Endothelial cell of umbilical vein (primary cell): Measurements from ENCODE around the gene BMPR1A. TPM values are rescaled to one million over a fixed set of nuclear protein-coding genes. Genes with fewer than 3 reads are reported as not detected.

Experiments
- BruUV-seq: library from RNA; stranded (reverse); fragments of 400-500 nt; replicated peaks from 2 replicates; lab custom pipeline; 2021; lab: Mats Ljungman, UMichigan
- CTCF ChIA-PET: fragments of 300-600, 350-600 bp; sonication (Branson Sonifier 250); formaldehyde crosslinking; loops from one replicate; lab custom pipeline; 2021; ENCODE audit warnings: antibody characterized with exemption, inconsistent platforms; lab: Charles Lee
- POLR2A ChIA-PET: fragments of 300-600, 350-600 bp; sonication (Branson Sonifier 250); formaldehyde crosslinking; loops from one replicate; lab custom pipeline; 2021; ENCODE audit warnings: antibody characterized with exemption, inconsistent platforms; lab: Charles Lee
- DNase-seq: peaks from one replicate; pipeline ENCODE4 v3.0.0-alpha.2; 2011; ENCODE audit warnings: low read depth, low spot score
- FAIRE-seq: peaks from 2 replicates; lab custom pipeline; 2011; peaks lifted over from hg19 to GRCh38; lab: Jason Lieb, UNC
- H2AFZ ChIP-seq: 2 replicates; pipeline ENCODE4 v1.6.0; 2012; ENCODE audit warnings: low read depth, low read length, control low read depth, inconsistent platforms
- H3K27ac ChIP-seq: 2 replicates; pipeline ENCODE4 v1.5.1; 2011; ENCODE audit warnings: low read depth, mild to moderate bottlenecking, control low read depth, low read length, moderate library complexity; ENCODE audit not compliant: insufficient read depth
- H3K27me3 ChIP-seq, 2 experiments: 2 replicates each; pipeline versions ENCODE4 v1.6.0 to v1.6.1; 2011; ENCODE audit warnings: low read length in 2 of 2, mixed read lengths in 1 of 2; ENCODE audit not compliant: control insufficient read depth in 2 of 2, insufficient read depth in 2 of 2
- H3K36me3 ChIP-seq, 2 experiments: 2 replicates in 1 of 2; 3 replicates in 1 of 2; pipeline ENCODE4 v1.5.1; 2011; ENCODE audit warnings: low read length in 2 of 2, mild to moderate bottlenecking in 1 of 2, moderate library complexity in 1 of 2; ENCODE audit not compliant: control insufficient read depth in 2 of 2, insufficient read depth in 2 of 2; ENCODE audit errors: extremely low read depth in 1 of 2
- H3K4me1 ChIP-seq: 3 replicates; pipeline ENCODE4 v1.5.1; 2011; ENCODE audit warnings: mild to moderate bottlenecking, low read length; ENCODE audit not compliant: control insufficient read depth, insufficient read depth; ENCODE audit errors: extremely low read depth
- H3K4me2 ChIP-seq: 2 replicates; pipeline ENCODE4 v1.6.1; 2011; ENCODE audit warnings: low read length, control low read depth, mixed read lengths; ENCODE audit not compliant: insufficient read depth
- H3K4me3 ChIP-seq, 3 experiments: fragments of 200-600 bp in 1 of 3; sonication (generic), shearing (Covaris generic) in 1 of 3; replicated peaks in 1 of 3; 2 replicates each; pipeline ENCODE4 v1.5.1; 2011 to 2016; ENCODE audit warnings: control low read depth in 3 of 3, low read length in 3 of 3, mild to moderate bottlenecking in 2 of 3, inconsistent platforms in 1 of 3, low read depth in 1 of 3, moderate library complexity in 1 of 3; ENCODE audit not compliant: insufficient read depth in 1 of 3
- H3K79me2 ChIP-seq: 2 replicates; pipeline ENCODE4 v1.6.0; 2012; ENCODE audit warnings: low read length, inconsistent platforms; ENCODE audit not compliant: control insufficient read depth, insufficient read depth
- H3K9ac ChIP-seq: replicated peaks from 2 replicates; pipeline ENCODE3; 2011; ENCODE audit warnings: low read length, control low read depth; ENCODE audit not compliant: insufficient read depth; ENCODE audit errors: extremely low read depth
- H3K9me1 ChIP-seq: replicated peaks from 3 replicates; pipeline ENCODE4 v1.6.0; 2011; ENCODE audit warnings: mild to moderate bottlenecking, low read length; ENCODE audit not compliant: control insufficient read depth, insufficient read depth; ENCODE audit errors: extremely low read depth
- H3K9me3 ChIP-seq: replicated peaks from 2 replicates; pipeline ENCODE4 v1.5.1; 2012; ENCODE audit warnings: low read length, inconsistent platforms; ENCODE audit not compliant: control insufficient read depth, insufficient read depth
- H4K20me1 ChIP-seq: replicated peaks from 2 replicates; pipeline ENCODE3; 2011; ENCODE audit warnings: mild to moderate bottlenecking, low read length; ENCODE audit not compliant: control insufficient read depth, insufficient read depth; ENCODE audit errors: extremely low read depth
- CTCF ChIP-seq, 2 donors: IDR thresholded peaks; 1 replicate in 1 of 2; 2 replicates in 1 of 2; pipeline ENCODE4 v1.5.1; 2011; ENCODE audit warnings: low read length in 2 of 2, mild to moderate bottlenecking in 2 of 2, moderate library complexity in 2 of 2, control low read depth in 1 of 2, inconsistent platforms in 1 of 2, low read depth in 1 of 2; ENCODE audit not compliant: insufficient read depth in 1 of 2; ENCODE audit errors: extremely low read depth in 1 of 2
- EZH2 ChIP-seq: IDR thresholded peaks from 2 replicates; pipeline ENCODE4 v1.6.1; 2012; ENCODE audit warnings: borderline replicate concordance, low read depth, mild to moderate bottlenecking, moderate library complexity, low read length, inconsistent platforms; ENCODE audit not compliant: severe bottlenecking
- FOS ChIP-seq: IDR thresholded peaks from 2 replicates; pipeline ENCODE4 v1.6.1; 2011; ENCODE audit warnings: mild to moderate bottlenecking, low read length, moderate library complexity, borderline replicate concordance; ENCODE audit not compliant: insufficient read depth
- GATA2 ChIP-seq: IDR thresholded peaks from 2 replicates; pipeline ENCODE4 v1.7.0; 2011; ENCODE audit warnings: low read depth, mild to moderate bottlenecking, moderate library complexity, mixed read lengths, low read length; ENCODE audit not compliant: insufficient read length, insufficient read depth
- JUN ChIP-seq: IDR thresholded peaks from 2 replicates; pipeline ENCODE4 v1.6.1; 2011; ENCODE audit warnings: borderline replicate concordance, low read depth; ENCODE audit not compliant: insufficient read length, insufficient read depth
- MAX ChIP-seq: IDR thresholded peaks from 2 replicates; pipeline ENCODE4 v1.6.1; 2011; ENCODE audit not compliant: insufficient read depth, insufficient read length
- MYC ChIP-seq: IDR thresholded peaks from one replicate; pipeline ENCODE4 v1.6.1; 2011; ENCODE audit warnings: mild to moderate bottlenecking, low read depth, low read length
- POLR2A ChIP-seq: IDR thresholded peaks from 2 replicates; pipeline ENCODE4 v1.6.1; 2012; ENCODE audit warnings: low read depth, mild to moderate bottlenecking, control low read depth, low read length
- POLR2AphosphoS5 ChIP-seq: IDR thresholded peaks from 2 replicates; pipeline ENCODE4 v1.6.1; 2012; ENCODE audit warnings: low read depth, mild to moderate bottlenecking, control low read depth, low read length, moderate library complexity; ENCODE audit not compliant: insufficient read depth
- dilution Hi-C: fragments of 300-500 bp; cut with MboI; formaldehyde crosslinking; loops from one replicate; pipeline ENCODE4 v1.15.0; 2019; ENCODE audit warnings: low sequenced_read_pairs; ENCODE audit not compliant: extremely low pct_ligation_motif_present
- intact Hi-C: fragments of 100-400 bp; cut with micrococcal nuclease; formaldehyde crosslinking; loops from one replicate; pipeline ENCODE4 v1.10.0; 2022
- polyA plus RNA-seq, 4 experiments: library from polyadenylated mRNA; depleted of rRNA in 3 of 4; stranded (reverse) in 3 of 4; unstranded in 1 of 4; fragments of >200 nt; gene quantifications; 2 replicates each; pipeline versions ENCODE4 v1.2.1 to v1.2.3, GENCODE V29; 2011 to 2012; ENCODE audit warnings: missing spikeins in 1 of 4
- total RNA-seq: library from RNA; stranded (reverse); gene quantifications from 2 replicates; pipeline ENCODE4 v1.2.3, GENCODE V29; 2021

BMPR1A gene
- total and polyA plus RNA-seq, 2 donors (not counting 3 experiments of a cell fraction or from before 2014, with no cell fraction given) = not detected

GRCh38 chr10:86724445-86724844 is 32.0 kb upstream of the BMPR1A start:
- H3K4me2 ChIP-seq = no peak overlapping the region
- no peaks in the 10 kb centered on the region for H4K20me1 ChIP-seq
- ChIA-PET CTCF (interaction anchor here (1.1 kb wide), 1 partner anchor 9 kb away, joined by 3 read pairs; no protein-coding TSS in a partner anchor), POLR2A (no interaction called here)
- H3K4me1 ChIP-seq = no peaks in the 10 kb centered on the region
- H3K36me3 ChIP-seq = no peaks in the 10 kb centered on the region
- intact Hi-C loops = no loop called here
- dilution Hi-C loops = no loop called here
- no peaks in the 10 kb centered on the region for H3K79me2 ChIP-seq
- no TSS peak for BruUV-seq
- TF ChIP-seq POLR2A = no peak
- TF ChIP-seq POLR2AphosphoS5 = no peak
- TF ChIP-seq GATA2 = no peak
- TF ChIP-seq JUN = no peak
- TF ChIP-seq FOS = no peak
- no peak for TF ChIP-seq EZH2
- TF ChIP-seq CTCF (IDR thresholded peaks at IDR 0.05; ENCODE audit: extremely low read depth in 1 of 2, insufficient read depth in 1 of 2, low read depth in 1 of 2, low read length in 2 of 2) = no peak
- no peak for TF ChIP-seq MYC
- no peak for TF ChIP-seq MAX
- DNase-seq (no peak), FAIRE-seq (no peak)
- H3K9me3 ChIP-seq = no peaks in the 10 kb centered on the region
- H3K9me1 ChIP-seq = no peaks in the 10 kb centered on the region
- no peak overlapping the region for H3K4me3 ChIP-seq
- no peak overlapping the region for H3K27ac ChIP-seq
- H3K27me3 ChIP-seq = peaks cover 68 to 70% of the 10 kb centered on the region in 2 experiments
- no peak overlapping the region for H2AFZ ChIP-seq
- no peak overlapping the region for H3K9ac ChIP-seq
